Measurements from ENCODE around the gene PCDH12.

DNA sequence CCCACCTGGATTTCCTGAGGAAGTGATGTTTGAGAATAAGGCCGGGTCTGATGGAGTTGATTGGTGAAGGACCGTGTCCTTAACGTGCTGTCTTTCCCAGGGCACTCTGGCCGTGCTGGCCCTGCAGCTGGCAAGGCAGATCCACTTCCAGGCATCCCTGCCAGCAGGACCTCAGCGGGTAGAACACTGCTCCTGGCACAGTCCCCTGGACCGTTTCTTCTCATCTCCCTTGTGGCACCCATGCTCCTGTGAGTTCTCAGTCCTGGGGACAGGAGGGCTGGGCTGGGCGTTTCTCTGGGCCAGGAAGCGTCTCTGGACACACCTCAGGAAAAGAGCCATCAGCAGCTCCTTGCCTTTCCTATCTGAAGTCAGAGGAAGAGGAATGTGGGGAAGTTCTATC is 30.0 kb downstream of the PCDH12 start:
- TF ChIP-seq POLR2A (IDR thresholded peaks at IDR 0.05; ENCODE audit: low read length) = no peak
- TF ChIP-seq GATA1 (IDR thresholded peaks at IDR 0.05; ENCODE audit: low read depth, low read length) = no peak

Measured in erythroblast (primary cell).